Measurements from ENCODE around the gene ASRGL1. TPM values are rescaled to one million over a fixed set of nuclear protein-coding genes. Genes with fewer than 3 reads are reported as not detected.

Gene ASRGL1
- total and polyA plus RNA-seq, 10 donors, result 2.9 to 23.4 (median 5.1) TPM

DNA sequence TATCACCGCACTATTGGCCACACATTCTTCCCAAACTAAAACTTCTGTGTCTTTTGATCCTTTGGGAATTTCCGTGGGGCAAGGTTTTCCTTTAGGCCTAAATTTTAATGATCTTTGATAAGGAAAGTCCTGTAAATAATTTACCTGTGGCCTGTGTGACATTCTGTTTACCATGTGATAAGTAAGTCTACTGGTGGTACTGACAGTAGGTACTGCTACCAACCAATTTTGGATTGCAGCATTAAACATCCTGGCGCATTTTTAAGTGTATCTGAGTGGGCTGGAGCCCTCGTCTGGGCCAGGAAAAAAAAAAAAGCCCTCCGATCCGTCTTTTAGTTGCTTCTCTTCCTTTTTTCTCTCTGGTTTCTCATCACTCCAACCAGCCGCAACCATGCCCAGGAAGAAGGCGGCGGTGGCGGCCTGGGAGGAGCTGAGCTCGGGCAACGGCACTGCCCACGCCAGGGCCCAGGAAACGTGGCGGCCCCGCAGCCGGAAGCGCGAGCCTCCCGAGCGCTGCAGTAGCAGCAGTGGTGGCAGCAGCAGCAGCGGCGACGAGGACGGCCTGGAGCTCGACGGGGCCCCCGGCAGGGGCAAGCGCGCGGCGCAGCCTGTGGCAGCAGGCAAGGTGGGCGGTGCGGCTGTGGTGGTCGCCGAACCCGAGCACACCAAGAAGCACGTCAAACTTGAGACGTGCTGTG, 33.6 kb downstream of the ASRGL1 start:
- TF ChIP-seq POLR2A (IDR thresholded peaks at IDR 0.05) (no peak), POLR2AphosphoS5 (IDR thresholded peaks at IDR 0.05) (peak in 2 of 3 donors; percentile 59 to 61)
- H3K4me3 ChIP-seq, result peak overlapping the region in 4 of 8 donors; percentile 4 to 53 (median 20)
- DNase-seq, result peak; percentile 89
- intact Hi-C loops (cut with DNase I; ENCODE audit: low total_unique reads), result no loop called here
- 34 to 66% (median 56%) methylated on average over 33 to 39 of the region's 39 CpGs for WGBS, 5 donors
- H3K27ac ChIP-seq, result peak overlapping the region in 7 of 8 donors; percentile 8 to 79 (median 64)
- no peaks in the 10 kb centered on the region for H3K9me3 ChIP-seq
- no peaks in the 10 kb centered on the region for H3K36me3 ChIP-seq
- no peaks in the 10 kb centered on the region for H3K27me3 ChIP-seq (replicated peaks in 1 of 7)
- peaks cover 0 to 20% (median 7%) of the 10 kb centered on the region in 6 donors for H3K4me1 ChIP-seq

DNA sequence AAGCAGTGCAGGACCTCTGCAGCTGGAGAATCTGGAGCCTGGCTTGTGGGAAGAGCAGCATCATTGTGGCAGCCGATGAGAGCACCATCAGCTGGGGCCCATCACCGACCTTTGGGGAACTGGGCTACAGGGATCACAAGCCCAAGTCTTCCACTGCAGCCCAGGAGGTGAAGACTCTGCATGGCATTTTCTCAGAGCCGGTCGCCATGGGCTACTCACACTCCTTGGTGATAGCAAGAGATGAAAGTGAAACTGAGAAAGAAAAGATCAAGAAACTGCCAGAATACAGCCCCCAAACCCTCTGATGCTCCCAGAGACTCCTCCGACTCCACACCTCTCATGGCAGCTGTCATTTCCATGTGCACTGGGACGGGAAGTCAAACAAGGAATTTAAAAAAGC, 35.6 kb downstream of the ASRGL1 start:
- WGBS, 5 donors, result 76 to 85% (median 79%) methylated on average over 5 to 6 of the region's 6 CpGs

DNA sequence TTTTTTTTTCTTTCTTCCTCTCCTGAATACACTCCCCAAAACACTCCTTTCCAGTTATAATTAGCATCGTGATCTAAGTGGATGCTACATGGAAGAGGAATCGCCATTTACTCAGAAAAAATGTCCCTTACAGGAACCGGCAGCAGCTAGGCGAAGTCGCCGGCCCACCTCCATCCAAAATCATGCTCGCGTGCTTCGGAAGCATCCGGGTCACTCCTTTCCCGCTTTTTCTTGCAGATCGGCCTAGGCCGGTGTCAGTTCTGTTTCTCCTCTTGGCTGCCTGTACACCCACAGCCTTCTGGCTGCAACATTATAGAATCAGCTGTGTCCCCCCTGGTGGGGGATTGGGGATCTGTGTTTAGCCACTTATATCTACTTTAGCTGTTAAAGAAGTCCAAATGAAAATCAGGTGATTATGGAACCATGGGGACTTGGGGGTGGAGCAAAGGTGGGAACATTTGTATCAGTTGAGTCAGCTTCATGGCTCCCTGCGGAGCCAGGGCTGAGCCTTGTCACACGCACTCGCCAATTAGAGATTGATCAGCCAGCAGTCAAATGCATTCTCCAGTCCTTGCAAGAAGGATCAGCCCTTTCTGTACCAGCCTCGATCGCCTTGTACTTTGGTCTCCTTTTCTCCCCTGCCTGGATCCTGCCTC, 36.3 kb downstream of the ASRGL1 start:
- no peak overlapping the region for H3K27ac ChIP-seq
- no peaks in the 10 kb centered on the region for H3K36me3 ChIP-seq
- intact Hi-C loops (cut with DNase I; ENCODE audit: low total_unique reads), result no loop called here
- no peaks in the 10 kb centered on the region for H3K27me3 ChIP-seq (replicated peaks in 1 of 7)
- 91 to 97% (median 95%) methylated on average over 18 of the region's 18 CpGs for WGBS, 5 donors
- H3K9me3 ChIP-seq, result no peaks in the 10 kb centered on the region
- H3K4me1 ChIP-seq, result peaks cover 0 to 16% (median 7%) of the 10 kb centered on the region in 6 donors
- no peak overlapping the region for H3K4me3 ChIP-seq
- DNase-seq, result no peak
- TF ChIP-seq, protein P1, sequence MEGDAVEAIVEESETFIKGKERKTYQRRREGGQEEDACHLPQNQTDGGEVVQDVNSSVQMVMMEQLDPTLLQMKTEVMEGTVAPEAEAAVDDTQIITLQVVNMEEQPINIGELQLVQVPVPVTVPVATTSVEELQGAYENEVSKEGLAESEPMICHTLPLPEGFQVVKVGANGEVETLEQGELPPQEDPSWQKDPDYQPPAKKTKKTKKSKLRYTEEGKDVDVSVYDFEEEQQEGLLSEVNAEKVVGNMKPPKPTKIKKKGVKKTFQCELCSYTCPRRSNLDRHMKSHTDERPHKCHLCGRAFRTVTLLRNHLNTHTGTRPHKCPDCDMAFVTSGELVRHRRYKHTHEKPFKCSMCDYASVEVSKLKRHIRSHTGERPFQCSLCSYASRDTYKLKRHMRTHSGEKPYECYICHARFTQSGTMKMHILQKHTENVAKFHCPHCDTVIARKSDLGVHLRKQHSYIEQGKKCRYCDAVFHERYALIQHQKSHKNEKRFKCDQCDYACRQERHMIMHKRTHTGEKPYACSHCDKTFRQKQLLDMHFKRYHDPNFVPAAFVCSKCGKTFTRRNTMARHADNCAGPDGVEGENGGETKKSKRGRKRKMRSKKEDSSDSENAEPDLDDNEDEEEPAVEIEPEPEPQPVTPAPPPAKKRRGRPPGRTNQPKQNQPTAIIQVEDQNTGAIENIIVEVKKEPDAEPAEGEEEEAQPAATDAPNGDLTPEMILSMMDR (IDR thresholded peaks at IDR 0.05 in 8 of 11, conservative IDR thresholded peaks at IDR 0.05 in 3 of 11), result no peak
- TF ChIP-seq POLR2A (IDR thresholded peaks at IDR 0.05) (no peak), POLR2AphosphoS5 (IDR thresholded peaks at IDR 0.05) (no peak)

More for the DNA sequence above, 35.6 kb downstream of the ASRGL1 start:
- Histone ChIP-seq H3K36me3 (no peaks in the 10 kb centered on the region), H3K9me3 (no peaks in the 10 kb centered on the region), H3K27me3 (replicated peaks in 1 of 7) (no peaks in the 10 kb centered on the region), H3K27ac (no peak overlapping the region), H3K4me1 (peaks cover 0 to 16% (median 6%) of the 10 kb centered on the region in 6 donors), H3K4me3 (no peak overlapping the region)
- TF ChIP-seq, protein P1 (IDR thresholded peaks at IDR 0.05 in 8 of 11, conservative IDR thresholded peaks at IDR 0.05 in 3 of 11), result no peak
- no peak for TF ChIP-seq POLR2A (IDR thresholded peaks at IDR 0.05)
- TF ChIP-seq POLR2AphosphoS5 (IDR thresholded peaks at IDR 0.05), result no peak
- intact Hi-C loops (cut with DNase I; ENCODE audit: low total_unique reads), result no loop called here
- DNase-seq, result no peak

DNA sequence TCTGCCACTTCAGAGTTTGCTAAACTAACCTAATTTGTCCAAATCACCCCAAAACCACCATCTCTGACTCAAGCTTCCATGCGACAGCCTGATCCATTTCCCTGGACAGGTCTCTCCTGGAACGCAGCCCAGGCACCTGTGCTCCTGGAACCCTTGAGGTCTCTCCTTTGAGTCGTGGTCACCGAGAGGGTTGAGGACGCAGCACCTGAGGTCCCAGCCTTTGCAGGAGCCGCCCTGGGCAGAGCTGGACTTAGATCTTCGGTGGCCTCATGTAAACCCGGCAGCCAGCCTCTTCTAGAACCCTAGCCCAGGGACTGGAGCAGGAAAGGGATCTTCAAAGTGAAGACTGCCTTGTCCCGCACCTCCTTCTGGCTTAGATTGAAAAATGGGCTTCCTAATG, 37.6 kb downstream of the ASRGL1 start:
- WGBS, 5 donors, result 93 to 96% (median 94%) methylated on average over 9 of the region's 9 CpGs
- no peak for DNase-seq
- intact Hi-C loops (cut with DNase I; ENCODE audit: low total_unique reads), result loop anchor here (5.0 kb wide), 1 partner anchor 32 kb away; no protein-coding TSS in a partner anchor

More for the DNA sequence above, 37.6 kb downstream of the ASRGL1 start:
- no peak overlapping the region for H3K27ac ChIP-seq
- peaks cover 0 to 18% (median 7%) of the 10 kb centered on the region in 6 donors for H3K4me1 ChIP-seq
- no peak for TF ChIP-seq POLR2AphosphoS5 (IDR thresholded peaks at IDR 0.05)
- TF ChIP-seq, protein P1 (IDR thresholded peaks at IDR 0.05 in 8 of 11, conservative IDR thresholded peaks at IDR 0.05 in 3 of 11), result no peak
- no peak for TF ChIP-seq POLR2A (IDR thresholded peaks at IDR 0.05)
- H3K27me3 ChIP-seq (replicated peaks in 1 of 7), result no peaks in the 10 kb centered on the region
- no peak overlapping the region for H3K4me3 ChIP-seq
- no peaks in the 10 kb centered on the region for H3K9me3 ChIP-seq
- no peaks in the 10 kb centered on the region for H3K36me3 ChIP-seq
